ENCODE data around the gene SYP. TPM values are rescaled to one million over a fixed set of nuclear protein-coding genes. Genes with fewer than 3 reads are reported as not detected.

The SYP gene
- total RNA-seq, 1 donor from 2014 or later = 0.13 TPM

DNA sequence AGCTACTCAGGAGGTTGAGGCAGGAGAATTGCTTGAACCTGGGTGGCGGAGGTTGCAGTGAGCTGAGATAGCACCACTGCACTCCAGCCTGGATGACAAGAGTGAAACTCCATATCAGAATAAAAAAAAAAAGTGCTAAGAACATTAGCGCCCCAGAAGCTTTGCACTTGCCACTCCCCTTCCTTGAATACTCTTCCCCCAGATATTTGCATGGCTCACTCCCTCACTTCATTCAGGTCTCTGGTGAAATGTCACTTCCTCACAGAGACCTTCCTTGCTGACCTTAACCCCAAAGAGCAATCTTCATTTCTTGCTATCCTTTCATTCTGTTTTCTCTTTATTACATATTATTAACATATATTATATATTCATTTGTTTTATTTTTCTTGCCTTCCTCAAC, 21.9 kb upstream of the SYP start:
- DNase-seq (ENCODE audit: low read depth in 2 of 2) = no peak

DNA sequence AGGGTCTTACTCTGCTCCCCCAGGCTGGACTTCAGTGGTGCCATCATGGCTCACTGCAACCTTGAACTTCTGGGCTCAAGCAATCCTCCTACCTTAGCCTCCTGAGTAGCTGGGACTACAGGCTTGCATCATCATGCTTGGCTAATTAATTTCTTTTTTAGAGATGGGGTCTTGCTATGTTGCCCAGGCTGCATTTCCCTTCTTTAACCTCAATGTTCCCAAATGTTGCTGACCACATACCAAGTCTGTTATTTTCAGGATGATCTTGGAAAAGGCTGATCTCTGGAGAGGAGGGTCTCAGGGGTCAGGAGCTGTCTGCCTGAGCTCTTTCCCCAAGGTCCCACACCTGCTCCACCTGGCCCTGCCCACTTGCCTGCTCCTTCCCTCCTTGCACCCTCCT, 20.1 kb upstream of the SYP start:
- no peak for DNase-seq (ENCODE audit: low read depth in 2 of 2)

DNA sequence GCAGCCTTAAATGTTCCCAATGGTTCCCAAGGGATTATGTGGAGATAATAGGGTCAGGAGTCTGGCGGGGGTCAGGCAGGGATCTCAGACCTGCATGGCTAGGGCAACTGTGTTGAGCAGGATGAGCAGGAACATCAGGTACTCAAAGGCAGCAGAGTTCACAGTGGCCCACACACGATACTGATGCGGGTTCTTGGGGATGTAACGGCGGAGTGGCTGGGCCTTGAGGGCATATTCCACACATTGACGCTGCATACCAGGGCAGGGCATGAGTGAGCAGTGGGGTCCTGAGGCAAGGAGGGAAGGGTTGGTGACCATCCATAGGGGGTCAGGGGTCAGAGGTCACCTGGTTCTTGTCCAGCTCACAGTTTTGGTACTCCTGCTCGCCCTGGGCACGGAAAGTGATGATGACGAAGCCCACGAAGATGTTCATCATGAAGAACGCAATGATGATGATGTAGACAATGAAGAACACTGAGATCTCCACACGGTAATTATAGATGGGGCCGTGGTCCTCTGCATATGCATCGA, 15.1 kb upstream of the SYP start:
- DNase-seq (ENCODE audit: low read depth in 2 of 2) = no peak

DNA sequence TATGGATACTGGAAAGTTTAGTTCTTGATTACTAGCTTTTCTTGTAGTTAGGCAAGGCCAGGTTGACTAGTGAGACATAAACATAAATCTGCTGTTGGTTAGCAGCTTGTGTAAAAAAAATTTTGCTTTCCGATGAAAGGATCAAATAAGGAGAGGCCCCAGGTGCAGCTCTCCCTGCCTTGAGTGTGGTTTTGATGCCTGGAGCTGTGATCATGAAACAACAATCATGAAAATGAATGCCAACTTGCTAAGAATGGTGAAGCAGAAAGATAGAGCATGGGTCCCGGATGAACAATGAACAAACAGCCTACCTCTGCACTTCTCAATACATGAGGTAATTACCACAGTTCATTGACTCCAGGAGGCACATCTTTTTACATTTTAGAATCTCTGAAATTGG, 14.4 kb upstream of the SYP start:
- no peak for DNase-seq (ENCODE audit: low read depth in 2 of 2)

DNA sequence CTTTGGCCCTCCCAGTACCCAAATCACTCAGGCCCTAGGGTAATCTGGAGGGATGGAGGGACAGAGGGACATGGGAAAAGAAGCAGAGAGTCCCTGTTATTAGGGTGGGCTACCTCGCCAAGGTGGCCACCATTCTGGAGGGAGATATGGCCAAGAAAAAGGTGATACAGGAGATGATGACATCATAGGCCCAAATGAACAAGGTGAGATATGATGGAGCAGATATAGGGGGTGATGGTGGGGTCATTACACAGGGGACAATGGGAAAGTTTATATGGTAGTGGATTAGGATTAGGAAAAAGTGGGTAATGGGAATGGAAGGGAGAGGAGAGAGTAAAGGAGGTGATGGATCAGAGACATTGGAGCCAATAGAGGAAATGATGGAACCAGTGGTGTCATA, 12.9 kb upstream of the SYP start:
- no peak for DNase-seq (ENCODE audit: low read depth in 2 of 2)

DNA sequence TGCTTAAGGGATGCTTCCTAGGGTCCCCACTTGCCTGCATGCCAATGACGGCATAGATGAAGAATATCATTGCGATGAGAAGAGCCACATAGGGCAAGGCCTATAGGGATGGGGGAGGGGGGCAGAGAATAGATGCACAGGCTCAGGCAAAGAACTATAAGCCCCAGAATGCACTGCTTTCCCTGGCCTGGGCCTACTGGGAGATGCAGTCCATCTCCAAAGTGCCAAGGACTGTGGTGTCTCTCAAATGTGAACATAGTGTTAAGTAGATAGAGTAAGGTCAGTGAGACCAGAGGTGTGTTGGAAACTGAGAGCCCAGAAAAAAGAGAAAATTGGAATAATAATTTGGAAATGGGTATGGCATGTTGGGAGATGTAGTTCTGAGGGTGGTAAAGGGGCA, 12.2 kb upstream of the SYP start:
- DNase-seq (ENCODE audit: low read depth in 2 of 2) = no peak

DNA sequence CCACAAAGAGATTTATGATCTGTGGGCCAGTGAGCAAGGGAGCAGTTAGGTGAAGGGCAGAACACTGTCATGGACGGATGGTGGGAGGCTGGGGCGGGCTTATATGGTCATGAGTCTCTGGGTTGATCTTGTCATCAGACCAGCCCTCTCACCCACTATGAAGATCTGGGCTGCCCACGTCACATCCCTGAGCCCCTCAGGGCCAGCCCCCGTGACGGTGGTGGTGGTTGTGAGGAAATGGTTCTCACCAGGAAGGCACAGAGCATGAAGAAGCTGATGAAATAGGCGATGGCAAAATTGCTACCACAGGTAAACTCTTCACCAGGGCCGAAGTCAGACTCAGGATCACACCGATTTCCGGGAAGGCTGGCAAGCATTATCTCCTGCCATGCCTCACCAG, 11.1 kb upstream of the SYP start:
- DNase-seq (ENCODE audit: low read depth in 2 of 2) = no peak

DNA sequence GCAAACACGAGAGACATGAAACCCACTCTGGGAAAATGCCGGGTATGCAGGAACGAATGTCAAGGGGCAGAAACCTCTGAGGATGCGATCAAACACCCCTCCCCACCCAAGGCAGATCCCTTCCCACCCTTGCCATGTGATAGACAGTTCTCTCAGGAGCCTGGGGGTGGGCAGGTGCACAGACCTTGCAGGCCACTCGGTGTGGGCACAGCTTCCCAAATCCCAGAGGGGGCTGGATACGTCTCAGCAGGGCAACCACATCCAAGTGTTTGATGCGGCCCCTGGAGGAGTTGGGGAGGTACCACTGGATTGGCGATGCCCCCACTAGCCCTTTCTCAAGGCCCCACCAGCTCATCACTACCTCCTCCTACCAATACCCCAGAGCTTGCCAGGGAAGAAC, 10.4 kb upstream of the SYP start:
- no peak for DNase-seq (ENCODE audit: low read depth in 2 of 2)

DNA sequence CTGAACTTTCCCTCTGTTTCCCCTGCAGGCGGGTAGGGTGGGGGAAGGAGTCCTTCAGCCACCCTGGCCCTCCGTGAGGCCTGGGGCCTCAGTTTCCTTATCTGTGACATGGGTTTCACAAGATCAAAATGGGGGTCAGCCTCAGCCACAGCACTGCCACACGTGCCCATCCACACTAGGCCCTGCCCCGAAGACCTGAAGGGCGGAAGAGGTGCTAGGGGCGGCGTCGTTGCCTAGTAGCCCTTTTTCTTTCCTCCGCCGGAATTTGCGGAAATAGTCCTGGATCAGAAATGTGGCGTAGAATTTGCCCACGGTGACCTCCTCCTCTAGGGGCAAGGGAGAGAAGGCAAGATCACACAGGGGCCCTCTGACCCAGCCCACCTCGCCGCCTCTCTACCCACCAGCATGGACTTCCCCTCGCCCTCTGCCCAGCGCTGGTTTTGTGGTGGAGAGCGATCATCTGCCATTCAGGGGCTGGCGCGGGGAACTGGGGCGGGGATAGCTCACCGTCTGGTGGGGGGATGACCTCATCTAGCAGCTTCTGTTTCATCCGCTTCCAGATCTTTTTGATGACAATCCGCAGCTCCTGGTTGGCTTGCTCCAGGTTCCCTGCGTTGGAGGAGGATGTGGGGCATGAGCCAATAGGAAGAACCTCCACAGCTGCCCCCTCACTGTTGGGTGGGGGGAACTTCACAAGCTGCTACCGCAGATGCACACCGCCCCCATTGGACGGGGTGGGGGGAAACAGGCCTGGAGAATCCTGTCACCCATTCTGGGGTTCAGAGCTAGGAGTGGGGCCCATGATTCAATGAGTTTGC, 9.7 kb upstream of the SYP start:
- DNase-seq (ENCODE audit: low read depth in 2 of 2) = peak in 1 of 2 donors; percentile 22

DNA sequence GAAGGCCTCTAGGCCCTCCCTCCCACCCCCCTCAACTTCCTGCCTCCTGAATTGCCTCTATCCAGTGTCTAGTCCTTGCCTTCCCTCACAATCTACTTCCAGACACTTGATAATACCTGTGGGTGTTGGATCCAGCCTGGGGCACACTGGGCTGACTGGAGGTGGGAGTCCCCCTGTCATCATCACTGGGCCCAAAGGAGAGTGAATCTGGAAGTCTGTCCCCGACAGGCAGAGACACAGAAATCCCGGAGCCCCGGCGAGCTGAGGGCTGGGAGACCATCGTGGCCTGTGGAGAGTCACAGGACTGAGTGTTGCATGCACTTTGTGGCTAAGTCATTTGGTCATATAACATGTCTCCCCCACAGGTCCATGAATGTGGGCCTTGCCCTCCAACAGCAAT, 8.4 kb upstream of the SYP start:
- DNase-seq (ENCODE audit: low read depth in 2 of 2) = no peak

DNA sequence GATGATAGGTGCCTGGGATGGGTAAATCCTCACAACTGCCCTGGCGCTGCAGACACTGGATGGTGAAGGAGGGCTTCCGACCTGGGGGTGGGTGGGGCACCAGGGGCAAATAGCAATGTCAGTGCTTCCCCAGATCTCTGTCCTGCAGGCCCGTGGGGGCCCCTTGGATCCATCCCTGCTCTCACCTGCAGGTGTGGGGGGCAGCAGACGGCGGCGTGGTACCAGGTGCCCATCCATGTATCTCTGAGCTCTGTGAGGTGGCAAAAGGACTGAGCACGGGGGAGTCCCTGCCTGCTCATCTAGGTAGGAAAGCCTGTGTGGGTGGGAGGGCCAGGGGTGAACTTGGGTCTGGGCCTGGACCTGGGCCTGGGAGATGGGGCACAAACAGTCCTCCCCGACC, 6.5 kb upstream of the SYP start:
- DNase-seq (ENCODE audit: low read depth in 2 of 2) = no peak

DNA sequence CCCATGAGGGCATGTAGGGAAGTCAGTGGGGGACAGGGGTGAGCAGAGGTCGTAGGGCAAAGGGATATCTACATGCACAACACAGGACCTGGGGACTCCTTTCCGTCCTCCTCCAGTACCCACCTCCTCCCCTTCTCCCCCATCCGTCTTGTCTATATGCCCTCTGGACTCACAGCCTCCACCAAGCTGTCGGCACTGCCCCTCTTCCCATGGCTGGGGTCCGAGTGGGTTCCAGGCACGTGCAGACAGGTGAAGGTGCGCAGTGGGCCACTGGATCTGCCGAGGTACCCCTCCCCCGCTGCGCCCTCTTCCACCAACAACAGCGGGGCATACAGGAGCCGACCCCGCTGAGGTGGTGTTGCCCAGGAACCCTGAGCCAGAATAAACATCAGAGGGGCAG, 5.5 kb upstream of the SYP start:
- no peak for DNase-seq (ENCODE audit: low read depth in 2 of 2)

DNA sequence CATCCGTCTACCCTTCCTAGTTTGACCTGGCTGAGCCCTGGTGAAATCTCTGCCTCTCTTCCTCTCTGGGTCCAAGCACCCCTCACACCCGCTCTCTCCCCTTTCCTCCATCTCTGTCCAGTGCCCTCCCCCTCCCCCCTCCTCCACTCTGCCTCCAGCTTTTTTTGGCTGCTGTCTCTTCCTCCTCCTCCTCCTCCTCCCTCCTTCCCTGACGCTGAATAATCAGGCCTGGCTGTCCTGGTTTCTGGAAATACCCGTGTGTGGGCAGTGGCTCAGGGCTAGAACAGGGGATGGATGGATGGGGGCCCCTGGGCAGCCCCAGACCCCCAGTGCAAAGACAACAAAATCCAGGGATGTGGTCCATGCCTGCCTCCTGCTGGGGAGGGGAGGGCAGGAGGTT, 4.7 kb upstream of the SYP start:
- no peak for DNase-seq (ENCODE audit: low read depth in 2 of 2)

DNA sequence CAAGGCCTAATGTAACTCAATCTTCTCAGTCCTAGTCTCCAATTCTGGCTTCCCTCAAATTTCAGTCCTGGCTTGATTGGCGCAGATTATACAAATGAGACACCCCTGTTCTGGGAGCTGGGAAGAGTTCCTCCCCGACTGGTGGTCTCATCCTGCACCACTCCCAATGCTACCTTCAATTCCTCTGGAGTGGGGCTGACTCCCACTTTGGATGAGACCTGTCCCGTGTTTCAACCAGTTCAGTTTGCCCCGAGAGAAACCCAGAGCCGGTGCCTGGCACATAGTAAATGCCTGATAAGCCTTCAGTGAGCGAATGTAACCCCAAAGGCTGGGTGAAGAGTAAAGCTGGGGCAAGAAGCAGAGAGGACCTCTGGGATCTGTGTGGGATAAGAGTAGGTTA, 4.0 kb upstream of the SYP start:
- no peak for DNase-seq (ENCODE audit: low read depth in 2 of 2)

DNA sequence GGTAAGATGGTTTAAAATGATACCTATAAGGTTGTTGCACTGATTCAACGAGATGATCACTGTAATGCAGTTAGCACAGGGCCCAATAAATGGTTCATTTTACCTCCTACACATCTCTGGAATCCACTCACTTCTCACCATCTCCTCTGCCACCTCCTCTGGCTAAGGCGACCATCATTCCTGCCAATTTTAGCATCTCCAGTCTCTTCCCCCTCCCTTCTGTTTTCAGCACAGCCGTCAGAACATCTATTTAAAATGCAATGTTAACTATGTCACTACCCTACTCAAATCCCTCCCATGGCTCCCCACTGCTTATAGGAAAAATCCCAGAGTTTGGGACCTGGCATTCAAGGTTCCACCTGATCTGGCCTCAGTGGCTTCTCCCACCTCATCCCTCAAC, 3.5 kb upstream of the SYP start:
- no peak for DNase-seq (ENCODE audit: low read depth in 2 of 2)

DNA sequence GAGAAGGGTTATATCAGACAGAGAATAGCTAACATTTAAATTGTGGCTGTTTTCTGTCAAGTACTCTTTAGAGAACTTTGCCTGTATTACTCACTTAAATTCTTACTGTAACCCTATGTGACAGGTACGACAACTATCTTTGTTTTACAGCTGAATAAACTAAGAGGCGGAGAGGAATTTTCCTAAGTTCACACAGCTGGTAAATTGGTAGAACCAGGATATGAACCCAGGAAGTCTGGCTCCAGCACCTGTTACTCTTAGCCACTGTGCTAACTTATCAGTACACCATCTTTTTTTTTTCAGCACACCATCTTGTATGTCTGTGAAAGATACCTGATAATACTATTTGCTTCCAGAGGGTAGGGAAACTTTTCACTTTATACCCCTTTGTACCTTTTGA, 2.0 kb upstream of the SYP start:
- DNase-seq (ENCODE audit: low read depth in 2 of 2) = no peak

DNA sequence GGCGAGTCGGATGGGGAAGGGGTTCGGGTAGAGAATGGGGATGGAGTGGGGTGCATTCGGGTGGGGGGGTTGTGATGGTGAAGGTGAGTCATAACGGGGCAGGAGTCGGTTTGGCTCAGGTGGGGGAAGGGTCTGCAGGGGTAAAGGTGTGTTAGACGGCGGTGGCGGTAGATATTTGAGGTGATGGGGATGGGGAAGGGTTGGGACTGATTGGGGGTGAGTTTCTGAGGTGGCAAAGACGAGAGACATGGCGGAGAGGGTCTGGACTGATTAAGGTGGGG, 738 bp downstream of the SYP start:
- DNase-seq (ENCODE audit: low read depth in 2 of 2) = no peak

DNA sequence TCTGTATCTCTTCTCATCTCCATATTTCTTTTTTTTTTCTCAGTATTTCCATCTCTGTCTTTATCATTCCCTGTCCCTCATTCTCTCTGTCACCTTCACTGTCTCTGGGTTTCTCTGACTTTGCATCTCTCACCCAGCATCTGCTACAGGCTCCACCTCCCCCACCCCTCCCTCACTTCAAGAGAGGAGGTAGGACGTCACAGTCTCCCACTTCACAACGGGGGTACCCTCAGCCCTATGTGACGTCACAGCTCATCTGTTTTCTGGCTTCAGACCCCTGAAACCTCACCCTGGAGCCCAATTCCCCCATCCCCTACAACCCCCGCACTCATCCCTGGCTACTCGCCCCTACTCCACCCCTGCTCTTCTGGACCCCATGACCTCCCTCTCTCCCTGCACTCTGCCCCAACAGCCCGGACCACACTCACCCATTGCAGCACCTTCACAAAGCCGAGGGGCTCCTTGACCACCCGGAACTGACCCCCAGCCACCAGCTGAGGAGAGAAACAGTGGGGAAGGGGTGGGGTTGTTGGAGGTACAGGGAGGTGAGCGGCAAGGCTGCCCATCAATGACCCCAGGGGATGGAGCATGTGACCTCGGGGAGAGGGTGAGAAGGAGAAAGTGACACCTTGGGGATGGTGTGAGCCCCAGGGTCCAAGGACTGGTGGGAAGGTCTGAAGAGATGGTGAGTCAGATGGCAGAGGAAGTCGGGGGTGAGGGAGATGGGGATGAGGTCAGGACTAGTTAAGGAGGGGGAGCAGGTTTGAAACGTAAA, 1.3 kb downstream of the SYP start:
- DNase-seq (ENCODE audit: low read depth in 2 of 2) = no peak

DNA sequence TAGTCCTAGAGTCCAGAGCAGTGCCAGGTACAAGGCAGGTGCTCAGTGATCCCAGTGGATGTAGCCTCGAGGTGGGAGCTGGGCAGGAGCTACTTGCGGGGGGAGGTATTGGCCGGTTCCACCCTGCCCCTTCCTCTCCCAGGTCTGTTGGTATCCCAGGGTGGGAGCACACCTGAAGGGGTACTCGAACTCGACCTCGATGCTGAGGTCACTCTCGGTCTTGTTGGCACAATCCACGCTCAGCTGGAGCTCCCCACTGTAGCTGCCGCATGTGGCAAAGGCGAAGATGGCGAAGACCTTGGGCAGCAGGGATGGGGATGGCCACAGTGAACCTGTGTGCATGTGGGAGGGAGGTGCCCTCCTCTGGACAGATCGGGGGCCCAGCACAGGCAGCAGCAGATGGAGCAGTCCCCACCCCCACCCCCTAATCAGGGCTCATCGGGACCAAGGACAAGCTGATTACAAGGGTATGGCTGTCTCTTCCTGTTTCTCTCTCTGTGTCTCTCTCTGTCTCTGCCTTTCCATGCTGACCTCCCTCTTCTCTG, 2.4 kb downstream of the SYP start:
- DNase-seq (ENCODE audit: low read depth in 2 of 2) = no peak

DNA sequence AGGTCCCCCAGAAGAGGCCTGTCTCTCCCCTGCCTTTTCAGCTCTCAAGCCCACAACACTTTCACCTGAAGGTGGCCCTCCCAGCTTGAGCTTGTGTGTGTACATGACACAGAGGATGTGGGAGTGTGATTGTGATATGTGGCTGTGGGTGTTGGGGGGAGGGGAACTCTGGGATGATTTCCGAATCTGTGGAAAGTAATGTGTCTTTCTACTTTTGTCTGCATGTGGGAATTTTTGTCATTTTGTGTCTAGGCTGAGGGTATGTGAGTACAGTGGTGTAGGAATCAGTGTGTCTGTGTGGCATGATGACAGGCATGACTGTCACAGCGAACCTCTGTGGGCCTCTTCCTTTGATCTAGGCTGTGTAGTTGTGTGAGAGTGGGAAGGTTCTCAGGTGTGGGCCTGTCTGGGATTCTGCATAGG, 6.4 kb downstream of the SYP start:
- DNase-seq (ENCODE audit: low read depth in 2 of 2) = no peak

DNA sequence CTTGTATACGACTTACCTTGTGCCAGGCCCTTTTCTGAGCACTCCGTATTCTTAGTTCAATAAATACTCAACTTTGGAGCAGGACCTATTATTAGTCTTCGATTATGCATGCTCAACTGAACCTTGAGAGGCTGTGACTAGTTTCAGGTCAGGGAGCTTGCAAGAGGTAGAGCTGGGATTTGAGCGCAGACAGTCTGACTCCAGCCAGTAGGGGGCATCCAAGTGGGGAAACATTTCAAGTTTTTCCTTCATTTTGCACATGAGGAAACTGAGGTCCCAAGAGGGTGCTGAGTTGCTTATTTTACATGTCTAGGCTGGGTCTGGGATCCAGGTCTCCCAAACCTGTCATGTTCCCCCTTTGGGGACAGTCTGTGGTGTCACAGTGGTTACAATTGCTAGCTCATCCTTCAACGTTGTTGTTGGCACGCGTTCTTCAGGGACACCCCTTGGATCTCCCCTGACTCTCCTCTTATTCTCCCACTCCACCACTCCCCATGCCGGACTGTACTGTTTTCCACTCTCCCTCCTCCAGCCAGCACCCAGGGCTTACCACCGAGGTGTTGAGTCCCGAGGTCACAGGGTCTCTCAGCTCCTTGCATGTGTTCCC, 7.2 kb downstream of the SYP start:
- peak in 1 of 2 donors; percentile 24 for DNase-seq (ENCODE audit: low read depth in 2 of 2)

DNA sequence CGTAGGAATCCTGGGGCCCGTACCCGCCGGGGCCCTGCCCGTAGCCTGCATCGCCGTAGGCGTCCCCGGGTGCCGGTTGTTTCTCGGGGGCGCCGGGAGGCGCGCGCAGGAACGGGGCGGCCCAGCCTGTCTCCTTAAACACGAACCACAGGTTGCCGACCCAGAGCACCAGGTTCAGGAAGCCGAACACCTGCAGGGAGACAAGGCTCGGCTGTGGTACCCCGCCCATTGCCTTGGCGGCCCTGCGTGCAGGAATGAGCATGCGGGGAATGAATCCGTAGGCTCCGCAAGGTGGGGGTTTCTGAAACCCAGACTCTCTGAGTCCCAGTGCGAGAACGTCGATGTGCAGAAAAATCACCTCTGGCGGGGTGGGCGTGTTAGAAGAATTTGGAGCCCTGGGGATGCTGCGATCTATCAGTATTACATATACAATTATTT, 8.4 kb downstream of the SYP start:
- DNase-seq (ENCODE audit: low read depth in 2 of 2) = no peak

Data from dermis microvascular lymphatic vessel endothelial cell (primary cell).